ENCODE measurements around the gene UBE2A. TPM values are rescaled to one million over a fixed set of nuclear protein-coding genes. Genes with fewer than 3 reads are reported as not detected.

Gene UBE2A
- 44.9 TPM for total RNA-seq (2021; ENCODE audit: unreplicated experiment)
- polyA plus RNA-seq (2012): 25.9 and 27.3 TPM in 2 replicates
- Bru-seq, nascent RNA: percentile 80 among the genes with signal in this experiment
- percentile 92 among the genes with signal in this experiment for BruChase-seq, experiment 1, labeled RNA remaining after a 6-hour chase
- BruChase-seq, experiment 2, labeled RNA remaining after a 2-hour chase: percentile 87 among the genes with signal in this experiment
- long read RNA-seq, transcript UBE2A-202 (6 exons, 1,874 nt): major isoform, 45 of 68 reads
- long read RNA-seq, transcript UBE2A-206 (5 exons, 1,381 nt): minor isoform, 13 of 68 reads
- long read RNA-seq, partial matches to known transcripts: 5 of 68 reads
- long read RNA-seq, other reads (novel, unspliced or antisense): 2 of 68 reads

GRCh38 chrX:119574394-119575266, at the start of gene UBE2A:
Gene UBE2A (plus strand): TSS chrX:119574563. CDS start chrX:119574712, 149 bp downstream.
- DNase-seq (ENCODE audit: low read depth, low spot score) (peak; percentile 79), ATAC-seq (peak; percentile 90)
- no peaks in the 10 kb centered on the region for H4K20me1 ChIP-seq (ENCODE audit: insufficient read depth)
- intact Hi-C loops (cut with micrococcal nuclease): loop anchor here (1.0 kb wide), 1 partner anchor 9 kb away; the partner anchor contains the start of gene STEEP1
- POLR2A ChIA-PET: interaction anchor here (0.8 to 1.9 kb wide), 5 partner anchors 9 to 31 kb away, joined by 3 to 8 read pairs (median 4); partner anchors contain the start of genes NKRF and STEEP1
- H3K9me3 ChIP-seq (ENCODE audit: control insufficient read depth in 1 of 2, insufficient read depth in 1 of 2, low read depth in 1 of 2, low read length in 2 of 2): no peaks in the 10 kb centered on the region
- H3K27me3 ChIP-seq (ENCODE audit: insufficient read depth, low read length): no peaks in the 10 kb centered on the region
- BruUV-seq (replicated peaks): no TSS peak
- H3K4me1 ChIP-seq (ENCODE audit: control insufficient read depth in 1 of 2, insufficient read depth in 2 of 2, low read length in 2 of 2): peaks cover 3 to 14% of the 10 kb centered on the region in 2 experiments; a peak in 3 of 4 replicates
- CTCF ChIA-PET: no interaction called here
- peak within 1 kb of the TSS; percentile 72 for H3K27ac ChIP-seq (ENCODE audit: low read depth, low read length)
- peaks cover 19% of the 10 kb centered on the region for H3K79me2 ChIP-seq (ENCODE audit: insufficient read depth, low read length)
- peaks cover 0 to 4% of the 10 kb centered on the region in 2 experiments; a peak in 2 of 4 replicates for H3K36me3 ChIP-seq (ENCODE audit: control insufficient read depth in 1 of 2, insufficient read depth in 2 of 2, low read length in 2 of 2)
- peak within 1 kb of the TSS; percentile 82 for H3K4me2 ChIP-seq (ENCODE audit: low read length)
- H3K9me2 ChIP-seq (ENCODE audit: insufficient read depth): no peaks in the 10 kb centered on the region
- H2AFZ ChIP-seq (ENCODE audit: low read depth, low read length, poor library complexity, severe bottlenecking): no peak within 1 kb of the TSS
- RAD21 ChIA-PET (ENCODE audit: low non-redundant PET in 1 of 2, low total read pairs in 2 of 2, uncharacterized antibody in 2 of 2, unreplicated experiment in 2 of 2): no interaction called here
- peak within 1 kb of the TSS; percentile 80 for H3K9ac ChIP-seq (ENCODE audit: low read length)
- peak within 1 kb of the TSS; percentile 66 to 74 for H3K4me3 ChIP-seq (replicated peaks in 1 of 2; ENCODE audit: low read depth in 1 of 2, low read length in 2 of 2)
- peak; percentile 81 for TF ChIP-seq POLR2A (IDR thresholded peaks at IDR 0.05; ENCODE audit: borderline replicate concordance, extremely low read depth, insufficient read depth, insufficient read length)
- peak; percentile 56 for TF ChIP-seq TCF7L2 (IDR thresholded peaks at IDR 0.05; ENCODE audit: borderline replicate concordance, extremely low read depth, insufficient read depth, insufficient read length)
- peak; percentile 84 for TF ChIP-seq SP1 (IDR thresholded peaks at IDR 0.05; ENCODE audit: low read depth)
- no peak for TF ChIP-seq REST (IDR thresholded peaks at IDR 0.05; ENCODE audit: low read depth)
- TF ChIP-seq CEBPB (IDR thresholded peaks at IDR 0.05; ENCODE audit: low read depth): no peak
- TF ChIP-seq SRF (IDR thresholded peaks at IDR 0.05; ENCODE audit: low read depth): no peak; the same call in 1 of the 2 replicates
- TF ChIP-seq EZH2 (IDR thresholded peaks at IDR 0.05): no peak
- TF ChIP-seq CTCF (IDR thresholded peaks at IDR 0.05 in 2 of 3, conservative IDR thresholded peaks at IDR 0.05 in 1 of 3; ENCODE audit: borderline replicate concordance in 1 of 3, insufficient read depth in 1 of 3, low read depth in 2 of 3, low read length in 2 of 3): peak in 1 of 3 experiments; percentile 8; a peak in 1 of 6 replicates
- TF ChIP-seq ZBTB33 (IDR thresholded peaks at IDR 0.05; ENCODE audit: extremely low read depth, insufficient replicate concordance, low read length): no peak
- 0 out of 2 replicates have a peak, but pooled peaks have one; percentile 28 for TF ChIP-seq RAD21 (IDR thresholded peaks at IDR 0.05; ENCODE audit: low read depth)
- TF ChIP-seq FOSL1 (IDR thresholded peaks at IDR 0.05; ENCODE audit: low read depth): no peak
- no peak for TF ChIP-seq EZH2phosphoT487 (IDR thresholded peaks at IDR 0.05; ENCODE audit: borderline replicate concordance)
- TF ChIP-seq SIN3A (IDR thresholded peaks at IDR 0.05; ENCODE audit: low read depth): peak; percentile 76; the same call in 1 of the 2 replicates
- TF ChIP-seq ZNF274 (IDR thresholded peaks at IDR 0.05; ENCODE audit: low read depth, low read length): no peak
- peak; percentile 41; the same call in 1 of the 2 replicates for TF ChIP-seq EGR1 (IDR thresholded peaks at IDR 0.05; ENCODE audit: low read depth)
- no peak for TF ChIP-seq YY1 (IDR thresholded peaks at IDR 0.05; ENCODE audit: extremely low read depth, insufficient replicate concordance, low read depth, low read length)

Measured in HCT116 (cell line).